SK-N-SH treated with all-trans-retinoic acid at 6 μM for 48 hours (cell line): ENCODE data around the gene PTPN12.

Experiments used
- ATAC-seq: fragments of 200-7000 bp; cut with Tn5 transposase; 3 replicates; pipeline ENCODE4 v1.9.1; 2020; ENCODE audit warnings: mild to moderate bottlenecking, moderate library complexity
- ARNTL ChIP-seq: fragments of 450-650 bp; formaldehyde crosslinking; IDR thresholded peaks from 2 replicates; pipeline ENCODE4 v1.5.0; 2020; ENCODE audit warnings: low read depth, mild to moderate bottlenecking, moderate library complexity, borderline replicate concordance
- BACH2 ChIP-seq: fragments of 250-450 bp; sonication (Bioruptor Pico); IDR thresholded peaks from 2 replicates; pipeline ENCODE4 v1.9.0; 2021; ENCODE audit warnings: mild to moderate bottlenecking, borderline replicate concordance
- CSDC2 ChIP-seq: fragments of 250-450 bp; sonication (Bioruptor Pico); IDR thresholded peaks from 2 replicates; pipeline ENCODE4 v1.5.0; 2020; ENCODE audit warnings: mild to moderate bottlenecking, moderate library complexity
- ESRRG ChIP-seq: fragments of 250-450 bp; sonication (Bioruptor Pico); IDR thresholded peaks from 2 replicates; pipeline ENCODE4 v1.6.1; 2021; ENCODE audit warnings: mild to moderate bottlenecking
- GLIS3 ChIP-seq: fragments of 250-450 bp; sonication (Bioruptor Pico); IDR thresholded peaks from 2 replicates; pipeline ENCODE4 v1.5.0; 2020; ENCODE audit warnings: mild to moderate bottlenecking, moderate library complexity
- ISL1 ChIP-seq: fragments of 250-450 bp; sonication (Bioruptor Pico); IDR thresholded peaks from 2 replicates; pipeline ENCODE4 v2.1.2; 2022; ENCODE audit warnings: mild to moderate bottlenecking, moderate library complexity
- OSR1 ChIP-seq: fragments of 250-450 bp; sonication (Bioruptor Pico); IDR thresholded peaks from 2 replicates; pipeline ENCODE4 v1.8.0; 2022; ENCODE audit warnings: moderate library complexity, mild to moderate bottlenecking, inconsistent platforms
- RARB ChIP-seq: fragments of 250-450 bp; sonication (Bioruptor Pico); IDR thresholded peaks from 2 replicates; pipeline ENCODE4 v1.8.0; 2021; ENCODE audit warnings: mild to moderate bottlenecking, moderate library complexity
- SNAI2 ChIP-seq: fragments of 250-450 bp; sonication (Bioruptor Pico); IDR thresholded peaks from 2 replicates; pipeline ENCODE4 v1.5.0; 2020; ENCODE audit warnings: mild to moderate bottlenecking, moderate library complexity
- TCF4 ChIP-seq: fragments of 250-450 bp; sonication (Bioruptor Pico); IDR thresholded peaks from 2 replicates; pipeline ENCODE4 v1.8.0; 2021; ENCODE audit warnings: mild to moderate bottlenecking, moderate library complexity, borderline replicate concordance
- TOX ChIP-seq: fragments of 250-450 bp; sonication (Bioruptor Pico); IDR thresholded peaks from 2 replicates; pipeline ENCODE4 v1.8.0; 2021; ENCODE audit warnings: mild to moderate bottlenecking, moderate library complexity, borderline replicate concordance
- ZC3H10 ChIP-seq: fragments of 250-450 bp; sonication (Bioruptor Pico); IDR thresholded peaks from 2 replicates; pipeline ENCODE4 v1.5.1; 2021; ENCODE audit warnings: mild to moderate bottlenecking, moderate library complexity
- ZFP3 ChIP-seq: fragments of 250-450 bp; sonication (Bioruptor Pico); IDR thresholded peaks from 2 replicates; pipeline ENCODE4 v1.5.0; 2020; ENCODE audit warnings: mild to moderate bottlenecking, moderate library complexity
- ZFP30 ChIP-seq: fragments of 450-650 bp; formaldehyde crosslinking; IDR thresholded peaks from 2 replicates; pipeline ENCODE4 v1.5.0; 2022; ENCODE audit warnings: mild to moderate bottlenecking, moderate library complexity
- ZNF565 ChIP-seq: fragments of 450-650 bp; formaldehyde crosslinking; conservative IDR thresholded peaks from 2 replicates; pipeline ENCODE4 v1.5.0; 2020; ENCODE audit warnings: low read depth, mild to moderate bottlenecking, moderate library complexity
- ZNF70 ChIP-seq: fragments of 450-650 bp; formaldehyde crosslinking; IDR thresholded peaks from 2 replicates; pipeline ENCODE4 v1.5.0; 2020; ENCODE audit warnings: mild to moderate bottlenecking, moderate library complexity
- ZNF8 ChIP-seq: fragments of 450-650 bp; formaldehyde crosslinking; IDR thresholded peaks from 2 replicates; pipeline ENCODE4 v1.5.0; 2020; ENCODE audit warnings: mild to moderate bottlenecking, moderate library complexity
- TF ChIP-seq, protein P1 (sequence below): fragments of 250-450 bp; sonication (Bioruptor Pico); IDR thresholded peaks from 2 replicates; pipeline ENCODE4 v1.8.0; 2020; ENCODE audit warnings: mild to moderate bottlenecking, moderate library complexity, borderline replicate concordance
- TF ChIP-seq, protein P2 (sequence below): fragments of 250-450 bp; sonication (Bioruptor Pico); IDR thresholded peaks from 2 replicates; pipeline ENCODE4 v1.8.0; 2021; ENCODE audit warnings: low read depth, mild to moderate bottlenecking, moderate library complexity, borderline replicate concordance
- TF ChIP-seq, protein P3 (sequence below): fragments of 250-450 bp; sonication (Bioruptor Pico); IDR thresholded peaks from 2 replicates; pipeline ENCODE4 v1.5.1; 2021; ENCODE audit warnings: mild to moderate bottlenecking, moderate library complexity

The PTPN12 gene

DNA sequence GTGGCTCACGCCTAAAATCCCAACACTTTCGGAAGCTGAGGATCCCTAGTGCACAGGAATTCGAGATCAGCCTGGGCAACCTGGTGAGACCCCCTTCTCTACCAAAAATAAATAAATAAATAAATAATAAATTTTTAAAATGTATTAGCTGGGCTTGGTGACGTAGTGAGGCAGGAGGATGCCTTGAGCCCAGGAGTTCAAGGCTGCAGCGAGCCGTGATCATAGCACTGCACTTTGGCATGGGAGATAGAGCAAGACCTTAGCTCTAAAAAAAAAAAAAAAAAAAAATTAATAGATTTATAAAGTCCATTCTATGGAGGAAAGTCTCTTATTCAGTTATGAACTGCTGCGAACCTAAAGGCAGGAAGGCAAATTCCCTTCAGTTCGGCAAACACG, 1.1 kb upstream of the PTPN12 start:
- TF ChIP-seq, protein P1, sequence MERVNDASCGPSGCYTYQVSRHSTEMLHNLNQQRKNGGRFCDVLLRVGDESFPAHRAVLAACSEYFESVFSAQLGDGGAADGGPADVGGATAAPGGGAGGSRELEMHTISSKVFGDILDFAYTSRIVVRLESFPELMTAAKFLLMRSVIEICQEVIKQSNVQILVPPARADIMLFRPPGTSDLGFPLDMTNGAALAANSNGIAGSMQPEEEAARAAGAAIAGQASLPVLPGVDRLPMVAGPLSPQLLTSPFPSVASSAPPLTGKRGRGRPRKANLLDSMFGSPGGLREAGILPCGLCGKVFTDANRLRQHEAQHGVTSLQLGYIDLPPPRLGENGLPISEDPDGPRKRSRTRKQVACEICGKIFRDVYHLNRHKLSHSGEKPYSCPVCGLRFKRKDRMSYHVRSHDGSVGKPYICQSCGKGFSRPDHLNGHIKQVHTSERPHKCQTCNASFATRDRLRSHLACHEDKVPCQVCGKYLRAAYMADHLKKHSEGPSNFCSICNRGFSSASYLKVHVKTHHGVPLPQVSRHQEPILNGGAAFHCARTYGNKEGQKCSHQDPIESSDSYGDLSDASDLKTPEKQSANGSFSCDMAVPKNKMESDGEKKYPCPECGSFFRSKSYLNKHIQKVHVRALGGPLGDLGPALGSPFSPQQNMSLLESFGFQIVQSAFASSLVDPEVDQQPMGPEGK (CRISPR knock-in tag) = no peak
- TF ChIP-seq ZNF565 (no peak), ZFP3 (no peak)
- ATAC-seq = no peak

DNA sequence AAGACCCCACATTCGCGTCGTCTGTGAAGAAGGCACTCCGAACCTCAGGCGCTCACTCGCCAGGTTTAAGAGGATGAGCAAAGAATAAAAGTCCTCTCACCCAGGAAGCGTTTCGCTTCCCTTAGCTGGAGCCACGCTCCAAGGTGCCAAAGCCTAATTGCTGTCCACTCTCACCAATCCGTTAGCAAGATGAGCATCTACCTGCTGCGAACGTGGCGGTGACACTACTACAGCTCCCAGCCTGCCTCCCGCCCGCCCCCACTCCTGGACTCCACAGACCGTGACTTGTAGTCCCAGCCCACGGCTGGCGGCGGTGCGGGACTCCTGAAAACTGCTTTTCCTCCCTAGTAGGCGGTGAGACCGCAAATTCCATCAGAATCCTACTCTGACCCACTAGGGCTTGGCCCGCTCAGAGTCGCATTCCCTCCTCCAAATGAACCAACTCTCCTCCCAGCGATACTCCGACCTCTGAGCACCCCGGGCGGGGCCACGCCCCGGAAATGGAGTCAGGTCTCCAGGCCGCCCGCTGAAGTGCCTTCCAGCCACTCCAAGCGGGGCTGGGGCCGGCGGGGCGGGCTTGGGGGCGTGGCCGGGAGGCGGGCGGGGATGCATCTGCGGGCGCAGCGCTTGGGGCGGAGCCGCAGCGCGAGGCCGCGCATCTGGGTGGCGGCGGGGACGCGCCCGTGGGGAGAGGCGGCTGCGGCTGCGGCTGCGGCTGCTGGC, 521 bp upstream of the PTPN12 start:
- peak; percentile 91 for ATAC-seq
- TF ChIP-seq SNAI2 (no peak), CSDC2 (no peak), ZFP3 (0 out of 2 replicates have a peak, but pooled peaks have one; percentile 22), GLIS3 (CRISPR knock-in tag) (0 out of 2 replicates have a peak, but pooled peaks have one; percentile 52), OSR1 (CRISPR knock-in tag) (no peak)
- TF ChIP-seq, protein P1 (CRISPR knock-in tag) = peak; percentile 41; the same call in 1 of the 2 replicates

DNA sequence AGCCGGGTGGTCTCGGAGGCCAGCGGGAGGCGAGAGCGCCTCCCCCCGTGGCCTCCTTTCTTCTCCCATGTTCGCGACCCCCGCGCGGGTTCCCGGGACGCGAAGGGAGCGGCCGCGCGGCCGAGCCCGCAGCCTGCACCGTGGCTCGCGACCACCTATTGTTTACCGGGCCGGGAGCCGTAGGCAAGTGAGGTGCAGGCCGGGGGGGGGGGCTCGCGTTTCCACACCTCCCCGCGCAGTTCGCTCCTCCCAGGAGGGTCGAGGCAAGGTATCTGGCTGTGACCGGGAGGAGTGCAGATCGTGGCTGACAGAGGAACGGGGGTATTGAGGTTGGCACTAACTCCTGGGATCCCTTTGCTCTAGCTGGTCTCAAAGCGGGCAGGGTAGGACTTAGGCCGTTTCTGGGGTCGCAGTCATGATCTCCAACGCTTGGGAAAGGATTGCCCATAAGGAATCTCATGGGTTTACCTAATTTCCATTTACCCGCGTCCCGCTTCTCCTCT, 734 bp downstream of the PTPN12 start:
- ATAC-seq = peak; percentile 48
- TF ChIP-seq, protein P1 (CRISPR knock-in tag) = no peak
- TF ChIP-seq TCF4 (CRISPR knock-in tag) (0 out of 2 replicates have a peak, but pooled peaks have one; percentile 11), ZNF70 (CRISPR knock-in tag) (0 out of 2 replicates have a peak, but pooled peaks have one; percentile 38)
- TF ChIP-seq, all 23 proteins: peak for 2

DNA sequence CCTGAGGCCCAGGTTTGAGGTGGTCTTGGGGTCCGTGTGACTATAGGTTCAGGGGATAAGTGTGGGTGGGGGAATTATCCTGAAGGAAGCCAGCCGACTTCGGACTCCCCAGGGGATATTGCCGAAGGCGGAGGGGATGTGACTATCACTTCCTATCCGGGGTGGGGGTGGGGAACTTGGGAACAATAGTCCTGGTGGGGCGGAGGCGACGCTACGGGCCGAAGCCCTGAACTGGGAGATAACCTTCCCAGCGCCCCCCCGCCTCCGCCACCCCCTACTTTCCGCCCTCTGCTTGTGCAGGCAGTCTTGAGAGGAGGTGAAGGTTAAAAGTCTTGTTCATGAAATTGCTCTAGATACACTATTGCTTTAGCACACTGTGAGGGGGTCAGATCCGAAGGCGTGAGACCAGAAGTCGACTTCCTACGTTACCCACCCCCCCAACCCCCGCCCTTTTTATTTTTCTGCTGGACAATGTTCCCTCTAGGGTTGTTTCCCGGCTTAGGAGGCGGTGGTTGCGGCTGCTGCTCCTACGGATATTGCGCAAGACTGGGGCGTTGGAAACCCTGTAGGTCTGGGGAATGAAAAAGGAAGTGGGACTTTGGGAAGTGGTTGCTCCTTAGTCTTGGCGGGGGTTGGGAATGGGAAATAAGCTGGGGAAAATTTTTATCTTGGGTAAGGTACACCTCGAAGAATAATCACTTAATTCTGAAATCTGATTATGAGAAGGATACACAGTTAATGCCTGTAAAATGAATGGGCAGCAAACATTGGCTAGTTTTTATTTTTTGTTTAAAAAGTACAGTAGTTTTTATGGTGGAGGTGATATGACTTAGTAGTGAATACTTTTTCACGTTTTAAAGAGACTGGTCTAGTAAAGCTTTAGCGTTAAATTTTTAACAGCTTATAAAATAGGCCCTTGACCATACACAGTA, 1.5 kb downstream of the PTPN12 start:
- no peak for TF ChIP-seq ZC3H10 (CRISPR knock-in tag)
- peak; percentile 28; the same call in 1 of the 2 replicates for TF ChIP-seq ISL1 (CRISPR knock-in tag)
- 0 out of 2 replicates have a peak, but pooled peaks have one; percentile 6 for TF ChIP-seq TCF4 (CRISPR knock-in tag)
- TF ChIP-seq OSR1 (CRISPR knock-in tag) = no peak
- TF ChIP-seq, protein P1 (CRISPR knock-in tag) = peak; percentile 79; the same call in 1 of the 2 replicates
- ATAC-seq = peak; percentile 51

DNA sequence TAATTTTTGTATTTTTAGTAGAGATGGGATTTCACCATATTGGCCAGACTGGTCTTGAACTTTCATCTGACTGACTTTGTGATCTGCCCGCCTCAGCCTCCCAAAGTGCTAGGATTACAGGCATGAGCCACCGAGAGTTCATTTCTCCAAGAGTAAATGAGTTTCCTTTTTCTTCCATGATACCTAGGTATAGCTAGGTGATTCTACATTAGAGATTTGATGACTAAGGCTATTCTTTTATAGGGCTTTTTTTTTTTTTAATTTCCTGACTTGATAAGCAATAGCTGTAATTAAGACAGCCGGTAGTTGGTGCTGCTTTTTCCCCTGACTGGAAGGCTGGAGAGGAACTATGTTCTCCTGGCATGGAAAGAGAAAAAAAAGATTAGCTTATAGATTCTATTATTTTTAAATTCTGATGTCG, 3.3 kb downstream of the PTPN12 start:
- ATAC-seq = no peak
- no peak for TF ChIP-seq TOX (CRISPR knock-in tag)
- no peak for TF ChIP-seq TCF4 (CRISPR knock-in tag)
- TF ChIP-seq OSR1 (CRISPR knock-in tag) = no peak
- no peak for TF ChIP-seq ZFP30 (CRISPR knock-in tag)
- no peak for TF ChIP-seq ESRRG (CRISPR knock-in tag)
- TF ChIP-seq BACH2 (CRISPR knock-in tag) = no peak
- TF ChIP-seq CSDC2 = no peak
- TF ChIP-seq, protein P2, sequence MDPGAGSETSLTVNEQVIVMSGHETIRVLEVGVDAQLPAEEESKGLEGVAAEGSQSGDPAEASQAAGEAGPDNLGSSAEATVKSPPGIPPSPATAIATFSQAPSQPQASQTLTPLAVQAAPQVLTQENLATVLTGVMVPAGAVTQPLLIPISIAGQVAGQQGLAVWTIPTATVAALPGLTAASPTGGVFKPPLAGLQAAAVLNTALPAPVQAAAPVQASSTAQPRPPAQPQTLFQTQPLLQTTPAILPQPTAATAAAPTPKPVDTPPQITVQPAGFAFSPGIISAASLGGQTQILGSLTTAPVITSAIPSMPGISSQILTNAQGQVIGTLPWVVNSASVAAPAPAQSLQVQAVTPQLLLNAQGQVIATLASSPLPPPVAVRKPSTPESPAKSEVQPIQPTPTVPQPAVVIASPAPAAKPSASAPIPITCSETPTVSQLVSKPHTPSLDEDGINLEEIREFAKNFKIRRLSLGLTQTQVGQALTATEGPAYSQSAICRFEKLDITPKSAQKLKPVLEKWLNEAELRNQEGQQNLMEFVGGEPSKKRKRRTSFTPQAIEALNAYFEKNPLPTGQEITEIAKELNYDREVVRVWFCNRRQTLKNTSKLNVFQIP (CRISPR knock-in tag) = no peak
- no peak for TF ChIP-seq ARNTL (CRISPR knock-in tag)
- no peak for TF ChIP-seq ZC3H10 (CRISPR knock-in tag)
- no peak for TF ChIP-seq RARB (CRISPR knock-in tag)
- TF ChIP-seq ZNF8 (CRISPR knock-in tag) = no peak
- TF ChIP-seq, protein P3, sequence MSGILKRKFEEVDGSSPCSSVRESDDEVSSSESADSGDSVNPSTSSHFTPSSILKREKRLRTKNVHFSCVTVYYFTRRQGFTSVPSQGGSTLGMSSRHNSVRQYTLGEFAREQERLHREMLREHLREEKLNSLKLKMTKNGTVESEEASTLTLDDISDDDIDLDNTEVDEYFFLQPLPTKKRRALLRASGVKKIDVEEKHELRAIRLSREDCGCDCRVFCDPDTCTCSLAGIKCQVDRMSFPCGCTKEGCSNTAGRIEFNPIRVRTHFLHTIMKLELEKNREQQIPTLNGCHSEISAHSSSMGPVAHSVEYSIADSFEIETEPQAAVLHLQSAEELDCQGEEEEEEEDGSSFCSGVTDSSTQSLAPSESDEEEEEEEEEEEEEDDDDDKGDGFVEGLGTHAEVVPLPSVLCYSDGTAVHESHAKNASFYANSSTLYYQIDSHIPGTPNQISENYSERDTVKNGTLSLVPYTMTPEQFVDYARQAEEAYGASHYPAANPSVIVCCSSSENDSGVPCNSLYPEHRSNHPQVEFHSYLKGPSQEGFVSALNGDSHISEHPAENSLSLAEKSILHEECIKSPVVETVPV (CRISPR knock-in tag) = no peak
